ENCODE data around the gene ABCC3. TPM values are rescaled to one million over a fixed set of nuclear protein-coding genes. Genes with fewer than 3 reads are reported as not detected.

Gene ABCC3
- total RNA-seq, 1 experiment from 2014 or later: 293 TPM

GRCh38 chr17:50664788-50665458 is 30.2 kb downstream of the ABCC3 start:
- Mint-ChIP-seq H3K36me3 (ENCODE audit: insufficient read depth, unreplicated experiment) (peaks cover 40% of the 10 kb centered on the region), H3K4me1 (ENCODE audit: insufficient read depth, unreplicated experiment) (peaks cover 59% of the 10 kb centered on the region), H3K27ac (ENCODE audit: low read depth, unreplicated experiment) (no peak overlapping the region), H3K27me3 (ENCODE audit: insufficient read depth, unreplicated experiment) (no peaks in the 10 kb centered on the region), H3K4me3 (ENCODE audit: unreplicated experiment) (no peak overlapping the region), H3K9me3 (ENCODE audit: unreplicated experiment) (no peaks in the 10 kb centered on the region)
- DNase-seq (ENCODE audit: unreplicated experiment): no peak
- no TSS peak for BruUV-seq (replicated peaks)
- ChIA-PET CTCF (interaction anchor here (1.5 kb wide), 1 partner anchor 34 kb away, joined by 3 read pairs; no protein-coding TSS in a partner anchor), POLR2A (interaction anchor here (1.4 kb wide), 1 partner anchor 14 kb away, joined by 3 read pairs; no protein-coding TSS in a partner anchor)
- no peak for TF ChIP-seq CTCF (IDR thresholded peaks at IDR 0.05; ENCODE audit: unreplicated experiment)
- intact Hi-C loops (cut with micrococcal nuclease): no loop called here

GRCh38 chr17:50665838-50666237 is 31.2 kb downstream of the ABCC3 start:
- H3K4me3 Mint-ChIP-seq (ENCODE audit: unreplicated experiment): no peak overlapping the region
- POLR2A ChIA-PET: interaction anchor here (1.1 to 1.4 kb wide), 2 partner anchors 15 to 27 kb away, joined by 3 read pairs; no protein-coding TSS in a partner anchor
- CTCF ChIA-PET: interaction anchor here (0.7 kb wide), 2 partner anchors 18 to 49 kb away, joined by 3 to 4 read pairs; no protein-coding TSS in a partner anchor
- H3K36me3 Mint-ChIP-seq (ENCODE audit: insufficient read depth, unreplicated experiment): peaks cover 33% of the 10 kb centered on the region
- H3K27ac Mint-ChIP-seq (ENCODE audit: low read depth, unreplicated experiment): no peak overlapping the region
- DNase-seq (ENCODE audit: unreplicated experiment): no peak
- TF ChIP-seq CTCF (IDR thresholded peaks at IDR 0.05; ENCODE audit: unreplicated experiment): no peak
- H3K9me3 Mint-ChIP-seq (ENCODE audit: unreplicated experiment): no peaks in the 10 kb centered on the region
- peaks cover 54% of the 10 kb centered on the region for H3K4me1 Mint-ChIP-seq (ENCODE audit: insufficient read depth, unreplicated experiment)
- no TSS peak for BruUV-seq (replicated peaks)
- intact Hi-C loops (cut with micrococcal nuclease): no loop called here
- no peaks in the 10 kb centered on the region for H3K27me3 Mint-ChIP-seq (ENCODE audit: insufficient read depth, unreplicated experiment)

DNA sequence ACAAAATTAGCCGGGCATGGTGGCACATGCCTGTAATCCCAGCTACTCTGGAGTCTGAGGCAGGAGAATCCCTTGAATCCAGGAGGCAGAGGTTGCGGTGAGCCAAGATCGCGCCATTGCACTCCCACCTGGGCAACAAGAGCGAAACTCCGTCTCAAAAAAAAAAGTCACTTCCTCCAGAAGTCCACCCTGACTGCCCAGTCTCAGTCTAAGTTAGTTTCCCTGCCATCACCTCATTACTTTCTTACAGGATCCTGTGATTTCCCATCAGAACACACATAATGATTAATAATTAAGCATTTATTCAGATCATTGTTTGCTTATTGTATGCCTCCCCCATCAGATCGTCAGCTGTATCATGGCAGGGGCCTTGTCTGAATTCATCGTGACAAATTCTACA is 31.6 kb downstream of the ABCC3 start:
- no peak overlapping the region for H3K4me3 Mint-ChIP-seq (ENCODE audit: unreplicated experiment)

More for the DNA sequence above, 31.6 kb downstream of the ABCC3 start:
- H3K9me3 Mint-ChIP-seq (ENCODE audit: unreplicated experiment): no peaks in the 10 kb centered on the region
- no peak for DNase-seq (ENCODE audit: unreplicated experiment)
- peaks cover 54% of the 10 kb centered on the region for H3K4me1 Mint-ChIP-seq (ENCODE audit: insufficient read depth, unreplicated experiment)
- ChIA-PET POLR2A (interaction anchor here (1.1 to 1.4 kb wide), 2 partner anchors 16 to 27 kb away, joined by 3 read pairs; no protein-coding TSS in a partner anchor), CTCF (interaction anchor here (0.7 kb wide), 1 partner anchor 18 kb away, joined by 3 read pairs; no protein-coding TSS in a partner anchor)
- peaks cover 32% of the 10 kb centered on the region for H3K36me3 Mint-ChIP-seq (ENCODE audit: insufficient read depth, unreplicated experiment)
- no TSS peak for BruUV-seq (replicated peaks)
- H3K27ac Mint-ChIP-seq (ENCODE audit: low read depth, unreplicated experiment): no peak overlapping the region
- intact Hi-C loops (cut with micrococcal nuclease): no loop called here
- no peaks in the 10 kb centered on the region for H3K27me3 Mint-ChIP-seq (ENCODE audit: insufficient read depth, unreplicated experiment)
- no peak for TF ChIP-seq CTCF (IDR thresholded peaks at IDR 0.05; ENCODE audit: unreplicated experiment)

Measured in MCF 10A (cell line).